ENCODE measurements around the gene TMEM248.

The TMEM248 gene

GRCh38 chr7:67000601-67001258 is 79.7 kb downstream of the TMEM248 start:
- peak; percentile 4 for DNase-seq (ENCODE audit: low read depth, low spot score)

GRCh38 chr7:67004145-67004544 is 83.1 kb downstream of the TMEM248 start:
- peak; percentile 17 for DNase-seq (ENCODE audit: low read depth, low spot score)

GRCh38 chr7:67006965-67007364 is 85.9 kb downstream of the TMEM248 start:
- no peak for DNase-seq (ENCODE audit: low read depth, low spot score)
